Testis (tissue), 3 donors: Measurements from ENCODE around the gene SBF1. TPM values are rescaled to one million over a fixed set of nuclear protein-coding genes. Genes with fewer than 3 reads are reported as not detected.

Source experiments
- DNase-seq: peaks from one replicate; pipeline ENCODE4 v3.0.0-alpha.2; 2019
- H3K27ac ChIP-seq, 2 donors: fragments of 200-600 bp; sonication (generic); one replicate each; pipeline ENCODE4 v1.5.1; 2019
- H3K27me3 ChIP-seq: fragments of 200-600 bp; sonication (generic); one replicate; pipeline ENCODE4 v1.5.1; 2019
- H3K36me3 ChIP-seq: fragments of 200-600 bp; sonication (generic); one replicate; pipeline ENCODE4 v1.5.1; 2017; ENCODE audit warnings: low read depth; ENCODE audit errors: missing control alignments
- H3K4me1 ChIP-seq: fragments of 200-600 bp; sonication (generic); one replicate; pipeline ENCODE4 v1.5.1; 2019
- H3K4me3 ChIP-seq, 2 donors: fragments of 200-600 bp; sonication (generic); one replicate each; pipeline ENCODE4 v1.5.1; 2017 to 2019
- H3K9me3 ChIP-seq: fragments of 200-600 bp; sonication (generic); one replicate; pipeline ENCODE4 v1.5.1; 2017
- CTCF ChIP-seq, 3 experiments: fragments of 450-650 bp in 2 of 3; fragments of 200-600 bp in 1 of 3; sonication (generic) in 1 of 3; IDR thresholded peaks; one replicate each; pipeline ENCODE4 v1.5.1; 2016 to 2019; ENCODE audit warnings: antibody characterized with exemption in 3 of 3, mild to moderate bottlenecking in 2 of 3, moderate library complexity in 1 of 3
- POLR2A ChIP-seq: fragments of 450-650 bp; IDR thresholded peaks from one replicate; pipeline ENCODE4 v1.6.1; 2017; ENCODE audit warnings: antibody characterized with exemption, mild to moderate bottlenecking, moderate library complexity
- WGBS, 2 donors: methylation state at CpG; one replicate each; pipeline ENCODE4 v1.1.5; 2018; 5-methylcytosine and 5-hydroxymethylcytosine counted together
- intact Hi-C: fragments of 100-400 bp; cut with DNase I; formaldehyde crosslinking; loops from one replicate; pipeline ENCODE4 v1.15.1; 2023; ENCODE audit warnings: low total_unique reads
- polyA plus RNA-seq: library from polyadenylated mRNA; stranded (reverse); fragments of 350-450 nt; fragmentation: Illumina TruSeq; extraction: RNeasy Lipid Tissue Mini Kit (QIAGEN cat#74804); gene quantifications from one replicate; pipeline ENCODE4 v1.2.3, GENCODE V29; 2014; ENCODE audit warnings: low read depth, low replicate concordance; ENCODE audit not compliant: insufficient read depth
- total RNA-seq, 2 donors: library from RNA; depleted of rRNA; stranded (reverse); fragments of >200 nt; gene quantifications; one replicate each; pipeline ENCODE4 v1.2.3, GENCODE V29; 2016

Gene SBF1
- total and polyA plus RNA-seq, 3 donors from 2014 or later: 201 to 239 (median 208) TPM

GRCh38 chr22:50473088-50473487, 1.7 kb downstream of the SBF1 start:
- no peak for DNase-seq
- Histone ChIP-seq H3K36me3 (no peaks in the 10 kb centered on the region), H3K9me3 (no peaks in the 10 kb centered on the region), H3K4me1 (peaks cover 19% of the 10 kb centered on the region), H3K27ac (no peak overlapping the region), H3K27me3 (no peaks in the 10 kb centered on the region), H3K4me3 (no peak overlapping the region)
- WGBS, 2 donors: 76 to 77% methylated on average over 6 of the region's 6 CpGs
- TF ChIP-seq CTCF (IDR thresholded peaks at IDR 0.05) (no peak), POLR2A (no peak)
- intact Hi-C loops: no loop called here

GRCh38 chr22:50471962-50472361, 2.9 kb downstream of the SBF1 start:
- H3K4me3 ChIP-seq: no peak overlapping the region
- no peaks in the 10 kb centered on the region for H3K36me3 ChIP-seq
- intact Hi-C loops: no loop called here
- no peaks in the 10 kb centered on the region for H3K9me3 ChIP-seq
- peaks cover 19% of the 10 kb centered on the region for H3K4me1 ChIP-seq
- WGBS, 2 donors: 76 to 92% methylated on average over 2 to 5 of the region's 5 CpGs
- no peaks in the 10 kb centered on the region for H3K27me3 ChIP-seq
- DNase-seq: no peak
- no peak for TF ChIP-seq CTCF (IDR thresholded peaks at IDR 0.05)
- no peak overlapping the region for H3K27ac ChIP-seq

GRCh38 chr22:50471197-50471847, 3.5 kb downstream of the SBF1 start:
- Histone ChIP-seq H3K36me3 (no peaks in the 10 kb centered on the region), H3K4me3 (no peak overlapping the region), H3K27me3 (no peaks in the 10 kb centered on the region), H3K9me3 (no peaks in the 10 kb centered on the region), H3K27ac (no peak overlapping the region), H3K4me1 (peaks cover 19% of the 10 kb centered on the region)
- intact Hi-C loops: no loop called here
- TF ChIP-seq POLR2A: no peak
- no peak for TF ChIP-seq CTCF (IDR thresholded peaks at IDR 0.05)
- 74 to 77% methylated on average over 10 to 21 of the region's 21 CpGs for WGBS, 2 donors
- no peak for DNase-seq

GRCh38 chr22:50470491-50470890, 4.3 kb downstream of the SBF1 start:
- Histone ChIP-seq H3K4me1 (peaks cover 19% of the 10 kb centered on the region), H3K27me3 (no peaks in the 10 kb centered on the region), H3K36me3 (no peaks in the 10 kb centered on the region), H3K4me3 (no peak overlapping the region), H3K27ac (no peak overlapping the region), H3K9me3 (no peaks in the 10 kb centered on the region)
- no peak for DNase-seq
- intact Hi-C loops: no loop called here
- 78 to 79% methylated on average over 4 to 5 of the region's 6 CpGs for WGBS, 2 donors
- no peak for TF ChIP-seq CTCF (IDR thresholded peaks at IDR 0.05)
- no peak for TF ChIP-seq POLR2A
